Activated T-cell treated with anti-CD3 and anti-CD28 coated beads, Interleukin-2, amount 50 U/mL, for 24 hours (primary cell): ENCODE data around the gene TVP23B.

Experiments used
- DNase-seq: peaks from one replicate; pipeline ENCODE4 v3.0.0-alpha.2; 2020
- H3K27ac Mint-ChIP-seq: 2 replicates; pipeline ENCODE4 v1.8.0; 2020; ENCODE audit warnings: mild to moderate bottlenecking, mixed read lengths
- H3K27me3 Mint-ChIP-seq: 2 replicates; pipeline ENCODE4 v1.8.0; 2020; ENCODE audit warnings: mixed read lengths
- H3K36me3 Mint-ChIP-seq: 2 replicates; pipeline ENCODE4 v1.8.0; 2020; ENCODE audit warnings: low read depth, mixed read lengths
- H3K4me1 Mint-ChIP-seq: 2 replicates; pipeline ENCODE4 v1.8.0; 2020; ENCODE audit warnings: low read depth, mixed read lengths
- H3K4me3 Mint-ChIP-seq: 2 replicates; pipeline ENCODE4 v1.8.0; 2020; ENCODE audit warnings: mild to moderate bottlenecking, moderate library complexity, mixed read lengths
- H3K9me3 Mint-ChIP-seq: 2 replicates; pipeline ENCODE4 v1.8.0; 2020; ENCODE audit warnings: mixed read lengths

The TVP23B gene

DNA sequence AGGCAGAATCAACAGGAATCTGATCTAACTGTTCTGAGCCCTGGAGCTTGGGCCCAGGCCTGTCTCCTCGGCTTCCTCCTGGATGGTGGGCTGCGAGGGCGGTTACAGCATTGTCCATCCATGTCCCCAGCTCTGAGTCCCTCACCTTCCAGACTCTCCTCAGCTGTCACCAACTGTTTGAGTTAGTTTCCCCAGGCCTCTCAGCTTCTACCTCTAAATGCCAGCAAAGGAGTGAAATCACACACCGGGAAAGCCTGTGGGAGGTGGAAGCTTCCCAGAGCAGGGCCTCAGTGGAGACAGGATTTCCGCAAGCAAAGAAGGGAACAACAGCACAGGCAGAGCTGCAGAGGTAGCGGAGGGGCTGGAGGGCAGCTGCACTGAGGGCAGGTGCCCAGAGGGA, 67.5 kb downstream of the TVP23B start:
- Mint-ChIP-seq H3K9me3 (no peaks in the 10 kb centered on the region), H3K4me3 (no peak overlapping the region), H3K4me1 (no peaks in the 10 kb centered on the region), H3K36me3 (no peaks in the 10 kb centered on the region), H3K27me3 (no peaks in the 10 kb centered on the region), H3K27ac (no peak overlapping the region)
- no peak for DNase-seq

DNA sequence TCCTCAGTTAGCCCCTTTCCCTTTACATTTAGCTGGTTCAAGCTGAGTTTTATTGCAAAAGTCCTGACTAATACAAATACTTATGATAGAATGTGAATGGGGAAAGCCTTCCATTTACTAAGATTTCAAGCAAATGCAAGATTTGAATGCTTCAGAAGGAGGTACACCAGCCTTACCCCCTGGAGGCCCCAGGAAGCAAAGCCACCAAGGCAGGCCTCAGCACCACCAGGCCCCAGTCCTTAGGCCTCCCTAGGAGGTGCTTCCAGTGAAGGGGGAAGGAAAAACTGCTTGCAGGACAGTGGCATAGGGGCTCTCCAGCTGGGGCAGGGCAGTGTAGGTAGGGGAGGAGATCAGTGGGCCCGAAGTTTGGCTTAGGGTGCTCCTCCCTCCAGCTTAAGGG, 69.7 kb downstream of the TVP23B start:
- DNase-seq = no peak
- H3K27ac Mint-ChIP-seq = peak overlapping the region; percentile 11
- no peak overlapping the region for H3K4me3 Mint-ChIP-seq
- H3K9me3 Mint-ChIP-seq = no peaks in the 10 kb centered on the region
- peaks cover 9% of the 10 kb centered on the region for H3K4me1 Mint-ChIP-seq
- H3K27me3 Mint-ChIP-seq = no peaks in the 10 kb centered on the region
- no peaks in the 10 kb centered on the region for H3K36me3 Mint-ChIP-seq

DNA sequence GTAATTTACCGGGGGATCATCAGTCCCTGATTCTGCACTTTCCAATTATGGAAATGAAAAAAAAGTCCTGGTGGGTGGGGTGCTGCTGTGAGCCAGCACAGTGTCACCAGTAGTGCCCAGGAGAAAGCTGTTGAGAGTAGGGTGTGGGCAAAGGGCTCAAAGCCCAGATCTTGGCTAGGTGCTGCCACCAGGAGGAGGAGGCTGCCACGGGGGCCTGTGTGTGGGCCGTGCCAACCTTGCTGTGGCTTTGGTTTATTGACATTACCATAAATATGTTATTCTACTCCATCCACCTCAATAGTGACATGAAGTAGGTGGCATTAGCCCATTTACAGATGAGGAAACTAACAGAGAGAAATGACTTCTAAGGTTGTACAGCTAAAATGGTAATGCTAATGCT, 70.2 kb downstream of the TVP23B start:
- Mint-ChIP-seq H3K27me3 (no peaks in the 10 kb centered on the region), H3K4me3 (no peak overlapping the region), H3K9me3 (no peaks in the 10 kb centered on the region), H3K27ac (no peak overlapping the region), H3K36me3 (peaks cover 2% of the 10 kb centered on the region), H3K4me1 (peaks cover 10% of the 10 kb centered on the region)
- DNase-seq = no peak

- Mint-ChIP-seq H3K27ac (no peak overlapping the region), H3K9me3 (no peaks in the 10 kb centered on the region), H3K4me1 (peaks cover 31% of the 10 kb centered on the region), H3K27me3 (no peaks in the 10 kb centered on the region), H3K4me3 (peak overlapping the region; percentile 89), H3K36me3 (peaks cover 10% of the 10 kb centered on the region)
- DNase-seq = no peak
Observed at GRCh38 chr17:18854956-18855355, 74.0 kb downstream of the TVP23B start.

GRCh38 chr17:18855831-18856569, 75.0 kb downstream of the TVP23B start:
- peak; percentile 83 for DNase-seq
- peak overlapping the region; percentile 89 for H3K27ac Mint-ChIP-seq
- peak overlapping the region; percentile 89 for H3K4me3 Mint-ChIP-seq
- peaks cover 10% of the 10 kb centered on the region for H3K36me3 Mint-ChIP-seq
- no peaks in the 10 kb centered on the region for H3K27me3 Mint-ChIP-seq
- peaks cover 42% of the 10 kb centered on the region for H3K4me1 Mint-ChIP-seq
- no peaks in the 10 kb centered on the region for H3K9me3 Mint-ChIP-seq
